Neural crest cell (in vitro differentiated cells): ENCODE measurements around the gene SNTN. TPM values are rescaled to one million over a fixed set of nuclear protein-coding genes. Genes with fewer than 3 reads are reported as not detected.

ENCODE experiments used
- DNase-seq: peaks from one replicate; pipeline ENCODE4 v3.0.0; 2021; ENCODE audit warnings: low read depth, mixed read lengths, low spot score
- H3K27ac Mint-ChIP-seq: one replicate; pipeline ENCODE4 v1.8.0; 2021; ENCODE audit warnings: mild to moderate bottlenecking, mixed read lengths; ENCODE audit not compliant: unreplicated experiment
- H3K27me3 Mint-ChIP-seq: 2 replicates; pipeline ENCODE4 v1.8.0; 2021; ENCODE audit warnings: low read depth, mild to moderate bottlenecking, mixed read lengths
- H3K36me3 Mint-ChIP-seq: 2 replicates; pipeline ENCODE4 v1.8.0; 2021; ENCODE audit warnings: low read depth, mild to moderate bottlenecking, mixed read lengths
- H3K4me1 Mint-ChIP-seq: 2 replicates; pipeline ENCODE4 v1.8.0; 2021; ENCODE audit warnings: mixed read lengths
- H3K4me3 Mint-ChIP-seq: one replicate; pipeline ENCODE4 v1.8.0; 2021; ENCODE audit warnings: mild to moderate bottlenecking, mixed read lengths
- H3K9me3 Mint-ChIP-seq: 2 replicates; pipeline ENCODE4 v1.8.0; 2021; ENCODE audit warnings: mixed read lengths
- CTCF ChIP-seq: fragments of 200-600 bp; sonication (generic); conservative IDR thresholded peaks from 2 replicates; pipeline ENCODE4 v1.5.0; 2021; ENCODE audit warnings: antibody characterized with exemption, mild to moderate bottlenecking
- total RNA-seq: library from RNA; stranded (reverse); gene quantifications from 2 replicates; pipeline ENCODE4 v1.2.1, GENCODE V29; 2021

The SNTN gene
- total RNA-seq, 1 donor from 2014 or later, result not detected

- H3K36me3 Mint-ChIP-seq, result peaks cover under 1% of the 10 kb centered on the region
- no peak for TF ChIP-seq CTCF
- H3K27ac Mint-ChIP-seq, result no peak overlapping the region
- H3K4me3 Mint-ChIP-seq, result no peak overlapping the region
- H3K4me1 Mint-ChIP-seq, result no peaks in the 10 kb centered on the region
- no peak for DNase-seq
- H3K9me3 Mint-ChIP-seq, result no peaks in the 10 kb centered on the region
- no peaks in the 10 kb centered on the region for H3K27me3 Mint-ChIP-seq
Observed at GRCh38 chr3:63674586-63674985, 22.1 kb downstream of the SNTN start.

- no peak for TF ChIP-seq CTCF
- Mint-ChIP-seq H3K4me1 (no peaks in the 10 kb centered on the region), H3K27ac (no peak overlapping the region), H3K4me3 (no peak overlapping the region), H3K27me3 (no peaks in the 10 kb centered on the region), H3K36me3 (no peaks in the 10 kb centered on the region), H3K9me3 (no peaks in the 10 kb centered on the region)
- no peak for DNase-seq
Observed at GRCh38 chr3:63679186-63679585, 26.7 kb downstream of the SNTN start.

GRCh38 chr3:63684081-63684480 is 31.6 kb downstream of the SNTN start:
- Mint-ChIP-seq H3K27me3 (no peaks in the 10 kb centered on the region), H3K4me1 (peaks cover 19% of the 10 kb centered on the region), H3K4me3 (no peak overlapping the region), H3K36me3 (peaks cover 7% of the 10 kb centered on the region), H3K9me3 (peaks cover 5% of the 10 kb centered on the region), H3K27ac (no peak overlapping the region)
- no peak for DNase-seq
- TF ChIP-seq CTCF, result no peak

- peaks cover 5% of the 10 kb centered on the region for H3K9me3 Mint-ChIP-seq
- H3K4me3 Mint-ChIP-seq, result no peak overlapping the region
- DNase-seq, result no peak
- no peaks in the 10 kb centered on the region for H3K27me3 Mint-ChIP-seq
- H3K36me3 Mint-ChIP-seq, result peaks cover 7% of the 10 kb centered on the region
- TF ChIP-seq CTCF, result no peak
- H3K27ac Mint-ChIP-seq, result no peak overlapping the region
- H3K4me1 Mint-ChIP-seq, result peaks cover 19% of the 10 kb centered on the region
Observed at GRCh38 chr3:63685340-63685739, 32.9 kb downstream of the SNTN start.

GRCh38 chr3:63687278-63688225 is 35.1 kb downstream of the SNTN start:
- no peak for TF ChIP-seq CTCF
- Mint-ChIP-seq H3K4me1 (peaks cover 30% of the 10 kb centered on the region), H3K4me3 (peak overlapping the region; percentile 44), H3K36me3 (peaks cover 14% of the 10 kb centered on the region), H3K27ac (peak overlapping the region; percentile 20), H3K27me3 (no peaks in the 10 kb centered on the region), H3K9me3 (peaks cover 13% of the 10 kb centered on the region)
- peak; percentile 5 for DNase-seq
